Measurements from ENCODE around the gene CAMK1G.

GRCh38 chr1:209577346-209577745 lies 6.2 kb upstream of the CAMK1G start:
- TF ChIP-seq CTCF (IDR thresholded peaks at IDR 0.05) (no peak), ZFX (IDR thresholded peaks at IDR 0.05; ENCODE audit: borderline replicate concordance) (no peak)
